Retina (tissue), 1 donor: Measurements from ENCODE around the gene SLAMF1.
A peak's percentile ranks its signal among the peaks of the same experiment; 100 is the strongest.
"Not testable (repeated sequence)": the region's sequence is repeated elsewhere in the genome, so short reads cannot be mapped to it uniquely, and the experiment has no call there.

Experiments used
- DNase-seq: peaks from one replicate; pipeline ENCODE4 v3.0.0-alpha.2; 2016

Gene SLAMF1

GRCh38 chr1:160646711-160647328 is at the start of gene SLAMF1:
SLAMF1 (minus strand) TSS chr1:160647044; CDS start chr1:160646945, 99 bp downstream.
- no peak for DNase-seq

GRCh38 chr1:160692390-160692789 is 45.5 kb upstream of the SLAMF1 start:
- DNase-seq = not testable (repeated sequence)

GRCh38 chr1:160685266-160685665 is 38.4 kb upstream of the SLAMF1 start:
- no peak for DNase-seq

- no peak for DNase-seq
Measured at GRCh38 chr1:160682983-160683865, 36.4 kb upstream of the SLAMF1 start.

GRCh38 chr1:160681891-160682140 is 35.0 kb upstream of the SLAMF1 start:
- DNase-seq = no peak

- peak; percentile 55 for DNase-seq
Measured at GRCh38 chr1:160681066-160681890, 34.4 kb upstream of the SLAMF1 start.

- DNase-seq = no peak
Measured at GRCh38 chr1:160680399-160680798, 33.6 kb upstream of the SLAMF1 start.

GRCh38 chr1:160679893-160680292 is 33.0 kb upstream of the SLAMF1 start:
- DNase-seq = no peak

GRCh38 chr1:160676869-160677597 is 30.2 kb upstream of the SLAMF1 start:
- DNase-seq = no peak

- DNase-seq = peak; percentile 52
Measured at GRCh38 chr1:160675641-160676410, 29.0 kb upstream of the SLAMF1 start.

GRCh38 chr1:160674415-160674814 is 27.6 kb upstream of the SLAMF1 start:
- DNase-seq = no peak

- DNase-seq = no peak
Measured at GRCh38 chr1:160672789-160673695, 26.2 kb upstream of the SLAMF1 start.

GRCh38 chr1:160671603-160672517 is 25.0 kb upstream of the SLAMF1 start:
- DNase-seq = no peak

GRCh38 chr1:160670701-160671100 is 23.9 kb upstream of the SLAMF1 start:
- no peak for DNase-seq

- no peak for DNase-seq
Measured at GRCh38 chr1:160669802-160670201, 23.0 kb upstream of the SLAMF1 start.

- DNase-seq = no peak
Measured at GRCh38 chr1:160669276-160669675, 22.4 kb upstream of the SLAMF1 start.

- no peak for DNase-seq
Measured at GRCh38 chr1:160667896-160668295, 21.1 kb upstream of the SLAMF1 start.

GRCh38 chr1:160666079-160666442 is 19.2 kb upstream of the SLAMF1 start:
- DNase-seq = no peak

- no peak for DNase-seq
Measured at GRCh38 chr1:160665330-160666078, 18.7 kb upstream of the SLAMF1 start.
